ENCODE results near the gene GPR150. TPM values are rescaled to one million over a fixed set of nuclear protein-coding genes. Genes with fewer than 3 reads are reported as not detected.
A peak's percentile ranks its signal among the peaks of the same experiment; 100 is the strongest.

GPR150 gene
- total and polyA plus RNA-seq, 2 of the 13 experiments (the other 11 are each of a cell fraction or from before 2014, with no cell fraction given): 0.03 TPM; not detected in 1

GRCh38 chr5:95620870-95621838 lies 1.3 kb downstream of the GPR150 start (continued):
- TF ChIP-seq ZNF30 (CRISPR knock-in tag; IDR thresholded peaks at IDR 0.05) (0 out of 2 replicates have a peak, but pooled peaks have one; percentile 69), IRX3 (CRISPR knock-in tag; IDR thresholded peaks at IDR 0.05; ENCODE audit: borderline replicate concordance, low read depth) (no peak), ARID4A (CRISPR knock-in tag; IDR thresholded peaks at IDR 0.05; ENCODE audit: borderline replicate concordance) (peak; percentile 39; the same call in 1 of the 2 replicates), PHF8 (CRISPR knock-in tag; IDR thresholded peaks at IDR 0.05) (peak; percentile 45; the same call in 1 of the 2 replicates), ZNF746 (CRISPR knock-in tag; IDR thresholded peaks at IDR 0.05) (0 out of 2 replicates have a peak, but pooled peaks have one; percentile 15), ZNF451 (CRISPR knock-in tag; IDR thresholded peaks at IDR 0.05) (peak; percentile 77), ZNF775 (CRISPR knock-in tag; IDR thresholded peaks at IDR 0.05; ENCODE audit: borderline replicate concordance) (no peak), ZNF781 (CRISPR knock-in tag; IDR thresholded peaks at IDR 0.05; ENCODE audit: borderline replicate concordance, not compliant biosample characterization) (no peak), GLMP (CRISPR knock-in tag; IDR thresholded peaks at IDR 0.05; ENCODE audit: borderline replicate concordance) (no peak), ISL2 (CRISPR knock-in tag; IDR thresholded peaks at IDR 0.05) (0 out of 2 replicates have a peak, but pooled peaks have one; percentile 22), BHLHE40 (IDR thresholded peaks at IDR 0.05; ENCODE audit: low read length) (no peak), ZBTB43 (CRISPR knock-in tag; conservative IDR thresholded peaks at IDR 0.05) (no peak), ZNF564 (CRISPR knock-in tag; IDR thresholded peaks at IDR 0.05) (0 out of 2 replicates have a peak, but pooled peaks have one; percentile 18), RXRA (CRISPR knock-in tag; IDR thresholded peaks at IDR 0.05) (peak; percentile 29; the same call in 1 of the 2 replicates), ZNF777 (CRISPR knock-in tag; IDR thresholded peaks at IDR 0.05) (peak; percentile 92), ZBTB7B (CRISPR knock-in tag; IDR thresholded peaks at IDR 0.05) (0 out of 2 replicates have a peak, but pooled peaks have one; percentile 42), ZNF367 (CRISPR knock-in tag; IDR thresholded peaks at IDR 0.05; ENCODE audit: borderline replicate concordance) (no peak; the same call in 1 of the 2 replicates), KDM6A (CRISPR knock-in tag; IDR thresholded peaks at IDR 0.05; ENCODE audit: low read depth) (no peak), FOSL2 (CRISPR knock-in tag; IDR thresholded peaks at IDR 0.05) (no peak), ZNF34 (CRISPR knock-in tag; IDR thresholded peaks at IDR 0.05; ENCODE audit: borderline replicate concordance) (no peak), JUN (CRISPR knock-in tag; IDR thresholded peaks at IDR 0.05) (0 out of 2 replicates have a peak, but pooled peaks have one; percentile 32)
